ENCODE data around the gene AMFR. TPM values are rescaled to one million over a fixed set of nuclear protein-coding genes. Genes with fewer than 3 reads are reported as not detected.

Gene AMFR
- total and polyA plus RNA-seq, 2 of the 8 experiments (the other 6 are each of a cell fraction or from before 2014, with no cell fraction given): 18.6 to 21.7 TPM

GRCh38 chr16:56312028-56312300 is 113.4 kb downstream of the AMFR start (continued):
- no peak for TF ChIP-seq CHD7 (IDR thresholded peaks at IDR 0.05; ENCODE audit: insufficient replicate concordance, low read length)
- TF ChIP-seq, protein P1, sequence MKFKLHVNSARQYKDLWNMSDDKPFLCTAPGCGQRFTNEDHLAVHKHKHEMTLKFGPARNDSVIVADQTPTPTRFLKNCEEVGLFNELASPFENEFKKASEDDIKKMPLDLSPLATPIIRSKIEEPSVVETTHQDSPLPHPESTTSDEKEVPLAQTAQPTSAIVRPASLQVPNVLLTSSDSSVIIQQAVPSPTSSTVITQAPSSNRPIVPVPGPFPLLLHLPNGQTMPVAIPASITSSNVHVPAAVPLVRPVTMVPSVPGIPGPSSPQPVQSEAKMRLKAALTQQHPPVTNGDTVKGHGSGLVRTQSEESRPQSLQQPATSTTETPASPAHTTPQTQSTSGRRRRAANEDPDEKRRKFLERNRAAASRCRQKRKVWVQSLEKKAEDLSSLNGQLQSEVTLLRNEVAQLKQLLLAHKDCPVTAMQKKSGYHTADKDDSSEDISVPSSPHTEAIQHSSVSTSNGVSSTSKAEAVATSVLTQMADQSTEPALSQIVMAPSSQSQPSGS (IDR thresholded peaks at IDR 0.05; ENCODE audit: low read length): no peak
- TF ChIP-seq SP2 (IDR thresholded peaks at IDR 0.05; ENCODE audit: low read length): no peak
- TF ChIP-seq E2F6 (IDR thresholded peaks at IDR 0.05): no peak
- TF ChIP-seq JUN (IDR thresholded peaks at IDR 0.05; ENCODE audit: low read depth, low read length): no peak
- TF ChIP-seq RXRA (IDR thresholded peaks at IDR 0.05; ENCODE audit: insufficient read depth, low read depth, low read length): no peak
- TF ChIP-seq KDM4A (IDR thresholded peaks at IDR 0.05; ENCODE audit: low read depth, low read length, severe bottlenecking): no peak
- no peak for TF ChIP-seq MAFK (IDR thresholded peaks at IDR 0.05; ENCODE audit: low read depth, low read length)
